Body of pancreas (tissue), 4 donors: ENCODE results near the gene ENTPD2.

Experiments used
- CTCF ChIP-seq, 7 experiments: fragments of 450-650 bp in 4 of 7; fragments of 200-600 bp in 3 of 7; sonication (generic) in 3 of 7; IDR thresholded peaks; one replicate each; pipeline ENCODE4 v1.5.1; 2016 to 2019; ENCODE audit warnings: antibody characterized with exemption in 7 of 7
- POLR2A ChIP-seq, 3 donors: fragments of 450-650 bp; IDR thresholded peaks; one replicate each; pipeline ENCODE4 v1.6.1; 2016; ENCODE audit warnings: antibody characterized with exemption in 3 of 3, mild to moderate bottlenecking in 2 of 3

GRCh38 chr9:137026828-137027227 is 27.0 kb downstream of the ENTPD2 start:
- TF ChIP-seq CTCF (IDR thresholded peaks at IDR 0.05) (no peak), POLR2A (IDR thresholded peaks at IDR 0.05) (no peak)
